ENCODE measurements around the gene GBE1. TPM values are rescaled to one million over a fixed set of nuclear protein-coding genes. Genes with fewer than 3 reads are reported as not detected.

GBE1 gene
- polyA plus RNA-seq, 1 of the 3 experiments (the other 2 are of a cell fraction): 14.2 TPM

GRCh38 chr3:81516042-81516441 lies 245.4 kb downstream of the GBE1 start (continued):
- TF ChIP-seq SMC3 (IDR thresholded peaks at IDR 0.05; ENCODE audit: low read depth, low read length): no peak

GRCh38 chr3:81513591-81513990 lies 247.9 kb downstream of the GBE1 start:
- H3K4me3 ChIP-seq (ENCODE audit: low read depth in 2 of 2, low read length in 1 of 2): no peak overlapping the region
- TF ChIP-seq NFIC (IDR thresholded peaks at IDR 0.05; ENCODE audit: borderline replicate concordance) (no peak), RAD21 (IDR thresholded peaks at IDR 0.05; ENCODE audit: low read length) (no peak), FOXM1 (IDR thresholded peaks at IDR 0.05; ENCODE audit: low read depth) (no peak), TCF12 (IDR thresholded peaks at IDR 0.05) (no peak), RFX5 (IDR thresholded peaks at IDR 0.05; ENCODE audit: low read length) (no peak), PBX3 (IDR thresholded peaks at IDR 0.05) (no peak), POLR2AphosphoS5 (IDR thresholded peaks at IDR 0.05; ENCODE audit: low read depth, low read length) (no peak), USF1 (IDR thresholded peaks at IDR 0.05; ENCODE audit: borderline replicate concordance, low read depth) (no peak), RXRA (IDR thresholded peaks at IDR 0.05; ENCODE audit: borderline replicate concordance, low read depth) (no peak), YY1 (IDR thresholded peaks at IDR 0.05; ENCODE audit: low read depth) (no peak), FOSL2 (IDR thresholded peaks at IDR 0.05; ENCODE audit: borderline replicate concordance, low read depth) (no peak), TEAD4 (IDR thresholded peaks at IDR 0.05; ENCODE audit: borderline replicate concordance, insufficient read depth) (no peak)
- peaks cover 0 to 12% of the 10 kb centered on the region in 2 experiments for H3K36me3 ChIP-seq (replicated peaks in 1 of 2; ENCODE audit: control insufficient read depth in 1 of 2, insufficient read depth in 2 of 2, low read length in 1 of 2)
- no peaks in the 10 kb centered on the region for H3K9me3 ChIP-seq
- no peak overlapping the region for H2AFZ ChIP-seq (ENCODE audit: low read depth)
- H3K9ac ChIP-seq: no peak overlapping the region
- CTCF ChIA-PET: interaction anchor here (1.1 kb wide), 1 partner anchor 22 kb away, joined by 3 read pairs; no protein-coding TSS in a partner anchor
- H4K20me1 ChIP-seq (ENCODE audit: insufficient read depth): no peaks in the 10 kb centered on the region
- no peak overlapping the region for H3K27ac ChIP-seq (ENCODE audit: low read depth in 2 of 2, low read length in 1 of 2)
- POLR2A ChIA-PET: no interaction called here
- no peaks in the 10 kb centered on the region for H3F3A ChIP-seq (replicated peaks; ENCODE audit: insufficient read depth)
- WGBS (ENCODE audit: low lambda C conversion rate): 99% methylated on average over 2 of the region's 2 CpGs
- no peak for DNase-seq
- H3K79me2 ChIP-seq (ENCODE audit: insufficient read depth): no peaks in the 10 kb centered on the region
- no peaks in the 10 kb centered on the region for H3K27me3 ChIP-seq (ENCODE audit: insufficient read depth)
- H3K9me2 ChIP-seq: no peaks in the 10 kb centered on the region
- H3K4me2 ChIP-seq: no peak overlapping the region
- H3K4me1 ChIP-seq (ENCODE audit: control insufficient read depth in 1 of 2, insufficient read depth in 2 of 2, low read depth in 1 of 2, low read length in 1 of 2): no peaks in the 10 kb centered on the region; a peak in 1 of 4 replicates

GRCh38 chr3:81503026-81503425 lies 258.4 kb downstream of the GBE1 start:
- H3K27me3 ChIP-seq (ENCODE audit: insufficient read depth): no peaks in the 10 kb centered on the region
- DNase-seq: no peak
- H3K9ac ChIP-seq: no peak overlapping the region
- CTCF ChIA-PET: no interaction called here
- TF ChIP-seq TCF12 (IDR thresholded peaks at IDR 0.05) (no peak), NFIC (IDR thresholded peaks at IDR 0.05; ENCODE audit: borderline replicate concordance) (no peak), RFX5 (IDR thresholded peaks at IDR 0.05; ENCODE audit: low read length) (no peak), USF1 (IDR thresholded peaks at IDR 0.05; ENCODE audit: borderline replicate concordance, low read depth) (no peak), USF2 (IDR thresholded peaks at IDR 0.05; ENCODE audit: borderline replicate concordance, low read depth, low read length) (no peak), RAD21 (IDR thresholded peaks at IDR 0.05; ENCODE audit: low read length) (no peak)
- H3K9me2 ChIP-seq: no peaks in the 10 kb centered on the region
- no peaks in the 10 kb centered on the region for H3F3A ChIP-seq (replicated peaks; ENCODE audit: insufficient read depth)
- no peaks in the 10 kb centered on the region for H3K4me1 ChIP-seq (ENCODE audit: control insufficient read depth in 1 of 2, insufficient read depth in 2 of 2, low read depth in 1 of 2, low read length in 1 of 2)
- 93% methylated on average over 2 of the region's 2 CpGs for WGBS (ENCODE audit: low lambda C conversion rate)
- no peak overlapping the region for H3K27ac ChIP-seq (ENCODE audit: low read depth in 2 of 2, low read length in 1 of 2)
- no peaks in the 10 kb centered on the region for H3K79me2 ChIP-seq (ENCODE audit: insufficient read depth)
- POLR2A ChIA-PET: no interaction called here
- no peaks in the 10 kb centered on the region for H3K9me3 ChIP-seq
- no peak overlapping the region for H3K4me2 ChIP-seq
- H4K20me1 ChIP-seq (ENCODE audit: insufficient read depth): no peaks in the 10 kb centered on the region
- H2AFZ ChIP-seq (ENCODE audit: low read depth): no peak overlapping the region
- H3K4me3 ChIP-seq (ENCODE audit: low read depth in 2 of 2, low read length in 1 of 2): no peak overlapping the region
- H3K36me3 ChIP-seq (replicated peaks in 1 of 2; ENCODE audit: control insufficient read depth in 1 of 2, insufficient read depth in 2 of 2, low read length in 1 of 2): peaks cover under 1 to 12% of the 10 kb centered on the region in 2 experiments
